Transverse colon (tissue), 4 donors: ENCODE data around the gene NMBR. TPM values are rescaled to one million over a fixed set of nuclear protein-coding genes. Genes with fewer than 3 reads are reported as not detected.

ENCODE experiments used
- DNase-seq: peaks from one replicate; pipeline ENCODE4 v3.0.0-alpha.2; 2019
- H3K27ac ChIP-seq, 4 donors: fragments of 200-600 bp; sonication (generic); 2 replicates each; pipeline ENCODE4 v1.5.1; 2016 to 2018; ENCODE audit warnings: inconsistent platforms in 4 of 4
- H3K27me3 ChIP-seq: fragments of 200-600 bp; sonication (generic); 2 replicates; pipeline ENCODE4 v1.5.1; 2017; ENCODE audit warnings: inconsistent platforms
- H3K36me3 ChIP-seq, 4 donors: fragments of 200-600 bp; sonication (generic); 2 replicates each; pipeline ENCODE4 v1.5.1; 2017 to 2019; ENCODE audit warnings: inconsistent platforms in 4 of 4
- H3K4me1 ChIP-seq, 4 donors: fragments of 200-600 bp; sonication (generic); 2 replicates each; pipeline ENCODE4 v1.5.1; 2017 to 2020; ENCODE audit warnings: inconsistent platforms in 4 of 4
- H3K4me3 ChIP-seq, 4 donors: fragments of 200-600 bp; sonication (generic); 1 replicate in 1 of 4; 2 replicates in 3 of 4; pipeline versions ENCODE4 v1.5.1 to v1.6.1; 2017 to 2019; ENCODE audit warnings: inconsistent platforms in 4 of 4
- H3K9me3 ChIP-seq, 2 donors: fragments of 200-600 bp; sonication (generic); 2 replicates each; pipeline ENCODE4 v1.5.1; 2017 to 2019; ENCODE audit warnings: inconsistent platforms in 2 of 2
- CTCF ChIP-seq, 5 experiments: fragments of 200-600 bp in 3 of 5; fragments of 450-650 bp in 2 of 5; sonication (generic) in 3 of 5; IDR thresholded peaks; 1 replicate in 2 of 5; 2 replicates in 3 of 5; pipeline ENCODE4 v1.5.1; 2016 to 2017; ENCODE audit warnings: antibody characterized with exemption in 5 of 5, inconsistent platforms in 3 of 5, mild to moderate bottlenecking in 2 of 5, moderate library complexity in 1 of 5
- EP300 ChIP-seq: sonication (generic); formaldehyde crosslinking; IDR thresholded peaks from one replicate; pipeline ENCODE4 v1.6.1; 2017; ENCODE audit warnings: antibody characterized with exemption, low read depth
- POLR2A ChIP-seq: fragments of 450-650 bp; IDR thresholded peaks from one replicate; pipeline ENCODE4 v1.6.1; 2016; ENCODE audit warnings: antibody characterized with exemption, mild to moderate bottlenecking, moderate library complexity
- POLR2AphosphoS5 ChIP-seq, 3 donors: sonication (generic); formaldehyde crosslinking; IDR thresholded peaks; one replicate each; pipeline ENCODE4 v1.6.1; 2016; ENCODE audit warnings: antibody characterized with exemption in 3 of 3
- WGBS, 2 donors: methylation state at CpG; one replicate each; pipeline ENCODE4 v1.1.5; 2018; ENCODE audit warnings: low coverage in 1 of 2; 5-methylcytosine and 5-hydroxymethylcytosine counted together
- in situ Hi-C, 4 donors: fragments of 200-750 bp; cut with MboI; loops; one replicate each; pipeline versions ENCODE4 v1.15.0 to v1.15.1; 2017; ENCODE audit warnings: low sequenced_read_pairs in 3 of 4, low pct_ligation_motif_present in 1 of 4, low pct_unique_long_range_greater_than_20kb in 1 of 4
- intact Hi-C: fragments of 100-400 bp; cut with DNase I; formaldehyde crosslinking; loops from one replicate; pipeline ENCODE4 v1.15.1; 2023; ENCODE audit warnings: low total_unique reads
- total RNA-seq, 4 donors: library from RNA; depleted of rRNA; stranded (reverse); fragments of >200 nt; gene quantifications; one replicate each; pipeline ENCODE4 v1.1.0, GENCODE V29; 2016

Gene NMBR
- not detected for total RNA-seq

- 0 to 1% methylated on average over 11 to 38 of the region's 38 CpGs for WGBS, 2 donors
- H3K4me1 ChIP-seq, result peaks cover 0 to 32% (median 22%) of the 10 kb centered on the region in 4 donors
- in situ Hi-C loops, result no loop called here
- no peaks in the 10 kb centered on the region for H3K36me3 ChIP-seq
- DNase-seq, result peak; percentile 98
- H3K27ac ChIP-seq, result peak within 1 kb of the TSS; percentile 66 to 87 (median 75)
- no peaks in the 10 kb centered on the region for H3K9me3 ChIP-seq
- TF ChIP-seq POLR2AphosphoS5 (IDR thresholded peaks at IDR 0.05) (peak; percentile 74 to 85 (median 84)), CTCF (IDR thresholded peaks at IDR 0.05) (peak; percentile 79 to 95 (median 85)), POLR2A (peak; percentile 42), EP300 (peak; percentile 67)
- H3K27me3 ChIP-seq, result no peaks in the 10 kb centered on the region
- peak within 1 kb of the TSS; percentile 53 to 90 (median 70) for H3K4me3 ChIP-seq
- intact Hi-C loops, result no loop called here
Measured at GRCh38 chr6:142146828-142147662, at the start of gene NMBR, which contains the start of gene VTA1. Gene NMBR (minus strand): TSS chr6:142147122. CDS start chr6:142088658, 58,464 bp downstream. Gene VTA1 (plus strand): TSS chr6:142147263. CDS start chr6:142147288, 25 bp downstream.

GRCh38 chr6:142195862-142196541 is 49.1 kb upstream of the NMBR start:
- H3K27me3 ChIP-seq, result no peaks in the 10 kb centered on the region
- H3K36me3 ChIP-seq, result peaks cover 0 to 19% (median 6%) of the 10 kb centered on the region in 4 donors
- no peak overlapping the region for H3K27ac ChIP-seq
- TF ChIP-seq CTCF (IDR thresholded peaks at IDR 0.05), result no peak
- TF ChIP-seq POLR2A, result no peak
- TF ChIP-seq POLR2AphosphoS5 (IDR thresholded peaks at IDR 0.05), result no peak
- no peak for TF ChIP-seq EP300
- in situ Hi-C loops, result no loop called here
- no peaks in the 10 kb centered on the region for H3K4me1 ChIP-seq
- WGBS, 2 donors, result 94 to 98% methylated on average over 4 of the region's 4 CpGs
- no peak overlapping the region for H3K4me3 ChIP-seq
- no peaks in the 10 kb centered on the region for H3K9me3 ChIP-seq
- intact Hi-C loops, result no loop called here
- no peak for DNase-seq

GRCh38 chr6:142193621-142194020 is 46.7 kb upstream of the NMBR start:
- in situ Hi-C loops (no loop called here), intact Hi-C loops (no loop called here)
- no peaks in the 10 kb centered on the region for H3K27me3 ChIP-seq
- no peak overlapping the region for H3K4me3 ChIP-seq
- no peak overlapping the region for H3K27ac ChIP-seq
- TF ChIP-seq CTCF (IDR thresholded peaks at IDR 0.05), result no peak
- TF ChIP-seq POLR2A, result no peak
- no peak for TF ChIP-seq POLR2AphosphoS5 (IDR thresholded peaks at IDR 0.05)
- H3K36me3 ChIP-seq, result peaks cover 0 to 5% (median 2%) of the 10 kb centered on the region in 4 donors
- no peaks in the 10 kb centered on the region for H3K4me1 ChIP-seq
- no peak for DNase-seq
- no peaks in the 10 kb centered on the region for H3K9me3 ChIP-seq

- 100% methylated on average over 1 of the region's 1 CpG for WGBS, 2 donors
- intact Hi-C loops, result no loop called here
Measured at GRCh38 chr6:142192343-142192742, 45.4 kb upstream of the NMBR start.

More at GRCh38 chr6:142192343-142192742, 45.4 kb upstream of the NMBR start:
- in situ Hi-C loops, result no loop called here
- no peak for DNase-seq
- no peak overlapping the region for H3K4me3 ChIP-seq
- no peaks in the 10 kb centered on the region for H3K27me3 ChIP-seq
- no peaks in the 10 kb centered on the region for H3K9me3 ChIP-seq
- no peaks in the 10 kb centered on the region for H3K36me3 ChIP-seq
- H3K27ac ChIP-seq, result no peak overlapping the region
- TF ChIP-seq POLR2AphosphoS5 (IDR thresholded peaks at IDR 0.05) (no peak), CTCF (IDR thresholded peaks at IDR 0.05) (no peak), POLR2A (no peak), EP300 (no peak)
- H3K4me1 ChIP-seq, result no peaks in the 10 kb centered on the region
